Osteocyte (in vitro differentiated cells): Measurements from ENCODE around the gene PHF20. TPM values are rescaled to one million over a fixed set of nuclear protein-coding genes. Genes with fewer than 3 reads are reported as not detected.
"Not testable (repeated sequence)": the region's sequence is repeated elsewhere in the genome, so short reads cannot be mapped to it uniquely, and the experiment has no call there.

Experiments used
- DNase-seq: peaks from one replicate; pipeline ENCODE4 v3.0.0; 2021; ENCODE audit warnings: mixed read lengths; ENCODE audit not compliant: unreplicated experiment; ENCODE audit errors: extremely low spot score
- H3K27ac Mint-ChIP-seq: one replicate; pipeline ENCODE4 v1.8.0; 2021; ENCODE audit warnings: mild to moderate bottlenecking, mixed read lengths; ENCODE audit not compliant: unreplicated experiment
- H3K27me3 Mint-ChIP-seq: one replicate; pipeline ENCODE4 v1.8.0; 2021; ENCODE audit warnings: mixed read lengths; ENCODE audit not compliant: unreplicated experiment
- H3K36me3 Mint-ChIP-seq: one replicate; pipeline ENCODE4 v1.8.0; 2021; ENCODE audit warnings: mixed read lengths; ENCODE audit not compliant: unreplicated experiment
- H3K4me1 Mint-ChIP-seq: one replicate; pipeline ENCODE4 v1.8.0; 2021; ENCODE audit warnings: mixed read lengths; ENCODE audit not compliant: unreplicated experiment
- H3K4me3 Mint-ChIP-seq: one replicate; pipeline ENCODE4 v1.8.0; 2021; ENCODE audit warnings: mild to moderate bottlenecking, moderate library complexity, mixed read lengths; ENCODE audit not compliant: unreplicated experiment
- H3K9me3 Mint-ChIP-seq: one replicate; pipeline ENCODE4 v1.8.0; 2021; ENCODE audit warnings: mixed read lengths; ENCODE audit not compliant: unreplicated experiment
- CTCF ChIP-seq: fragments of 200-600 bp; sonication (generic); IDR thresholded peaks from 2 replicates; pipeline ENCODE4 v1.5.0; 2021; ENCODE audit warnings: antibody characterized with exemption, mild to moderate bottlenecking, moderate library complexity
- total RNA-seq: library from RNA; stranded (reverse); gene quantifications from 2 replicates; pipeline ENCODE4 v1.2.1, GENCODE V29; 2021

PHF20 gene
- total RNA-seq, 1 donor from 2014 or later, result 38.1 TPM

DNA sequence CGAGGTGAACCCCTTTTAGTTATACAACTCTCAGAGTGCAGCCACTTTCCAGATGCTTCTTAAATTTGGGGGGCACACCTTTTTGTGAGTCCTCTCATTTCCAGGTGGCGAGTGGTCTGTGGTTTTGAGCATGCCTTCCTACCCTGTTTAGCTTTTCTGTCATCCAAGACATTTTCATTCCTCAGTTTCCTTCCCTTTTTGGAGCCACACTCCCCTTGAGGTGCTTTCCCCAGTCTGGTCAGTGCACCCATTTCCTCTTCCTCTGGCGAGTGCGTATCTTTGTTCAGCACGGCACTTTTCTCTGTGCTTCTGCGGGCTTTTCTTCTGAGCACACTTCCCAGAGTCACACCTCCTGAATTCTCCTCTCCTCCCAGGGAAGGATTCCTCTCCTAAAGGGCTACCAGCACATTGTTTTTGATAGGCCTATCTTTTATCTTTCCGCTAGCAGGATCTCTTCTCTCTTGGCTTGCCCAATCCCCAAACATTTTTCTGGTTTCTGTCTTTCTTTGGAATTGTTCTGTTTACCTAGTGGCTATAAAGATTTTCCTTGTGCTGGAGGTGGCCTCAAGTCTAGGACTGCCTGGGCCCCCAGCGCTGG, 1.4 kb downstream of the PHF20 start:
- Mint-ChIP-seq H3K27me3 (no peaks in the 10 kb centered on the region), H3K4me3 (peak overlapping the region; percentile 89), H3K9me3 (no peaks in the 10 kb centered on the region), H3K27ac (peak overlapping the region; percentile 91), H3K36me3 (peaks cover 2% of the 10 kb centered on the region), H3K4me1 (peaks cover 58% of the 10 kb centered on the region)
- no peak for TF ChIP-seq CTCF
- DNase-seq, result no peak

DNA sequence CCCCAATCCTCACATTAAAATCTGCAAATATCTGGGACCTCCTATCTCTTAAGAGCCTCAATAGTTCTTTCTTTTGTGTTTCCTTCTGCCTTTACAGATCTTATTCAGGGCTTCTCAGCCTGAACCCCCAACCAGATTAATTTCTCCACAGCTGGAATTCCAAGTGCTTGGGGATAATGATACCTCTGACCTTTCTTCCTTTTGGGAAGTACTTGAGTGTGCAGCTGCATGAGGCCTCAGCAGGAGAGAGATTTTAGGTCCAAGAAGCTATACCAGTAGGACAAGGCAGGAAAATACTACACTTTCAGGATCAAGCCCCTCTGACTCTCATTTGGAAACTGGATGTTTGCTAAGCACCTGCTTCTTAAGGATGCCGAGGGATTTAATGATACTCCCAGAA, 2.6 kb downstream of the PHF20 start:
- Mint-ChIP-seq H3K27me3 (no peaks in the 10 kb centered on the region), H3K4me3 (peak overlapping the region; percentile 89), H3K27ac (peak overlapping the region; percentile 91), H3K36me3 (peaks cover 2% of the 10 kb centered on the region), H3K4me1 (peaks cover 46% of the 10 kb centered on the region), H3K9me3 (no peaks in the 10 kb centered on the region)
- no peak for TF ChIP-seq CTCF
- DNase-seq, result no peak

GRCh38 chr20:35776513-35777101, 4.8 kb downstream of the PHF20 start:
- DNase-seq, result no peak
- H3K4me1 Mint-ChIP-seq, result peaks cover 41% of the 10 kb centered on the region
- no peak for TF ChIP-seq CTCF
- no peaks in the 10 kb centered on the region for H3K9me3 Mint-ChIP-seq
- no peak overlapping the region for H3K27ac Mint-ChIP-seq
- no peak overlapping the region for H3K4me3 Mint-ChIP-seq
- H3K36me3 Mint-ChIP-seq, result peaks cover 2% of the 10 kb centered on the region
- no peaks in the 10 kb centered on the region for H3K27me3 Mint-ChIP-seq

DNA sequence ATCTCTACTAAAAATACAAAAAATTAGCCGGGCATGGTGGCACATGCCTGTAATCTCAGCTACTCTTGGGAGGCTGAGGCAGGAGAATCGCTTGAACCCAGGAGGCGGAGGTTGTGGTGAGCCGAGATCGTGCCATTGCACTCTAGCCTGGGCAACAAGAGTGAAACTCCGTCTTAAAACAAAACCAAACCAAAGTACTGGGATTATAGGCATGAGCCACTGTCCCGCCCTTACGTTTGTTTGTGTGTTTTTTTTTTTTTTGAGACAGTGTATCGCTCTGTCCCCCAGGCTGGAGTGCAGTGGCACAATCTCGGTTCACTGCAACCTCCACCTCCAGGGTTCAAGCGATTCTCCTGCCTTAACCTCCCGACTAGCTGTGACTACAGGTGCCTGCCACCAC, 12.0 kb downstream of the PHF20 start:
- DNase-seq, result not testable (repeated sequence)

GRCh38 chr20:35785541-35785940, 13.7 kb downstream of the PHF20 start:
- H3K9me3 Mint-ChIP-seq, H3K36me3 Mint-ChIP-seq, H3K4me1 Mint-ChIP-seq, DNase-seq, H3K4me3 Mint-ChIP-seq, H3K27ac Mint-ChIP-seq, H3K27me3 Mint-ChIP-seq: not testable (repeated sequence)

More for the DNA sequence above, 12.0 kb downstream of the PHF20 start:
- not testable (repeated sequence) for H3K27ac Mint-ChIP-seq, H3K9me3 Mint-ChIP-seq, H3K4me1 Mint-ChIP-seq, H3K27me3 Mint-ChIP-seq, H3K36me3 Mint-ChIP-seq, H3K4me3 Mint-ChIP-seq

DNA sequence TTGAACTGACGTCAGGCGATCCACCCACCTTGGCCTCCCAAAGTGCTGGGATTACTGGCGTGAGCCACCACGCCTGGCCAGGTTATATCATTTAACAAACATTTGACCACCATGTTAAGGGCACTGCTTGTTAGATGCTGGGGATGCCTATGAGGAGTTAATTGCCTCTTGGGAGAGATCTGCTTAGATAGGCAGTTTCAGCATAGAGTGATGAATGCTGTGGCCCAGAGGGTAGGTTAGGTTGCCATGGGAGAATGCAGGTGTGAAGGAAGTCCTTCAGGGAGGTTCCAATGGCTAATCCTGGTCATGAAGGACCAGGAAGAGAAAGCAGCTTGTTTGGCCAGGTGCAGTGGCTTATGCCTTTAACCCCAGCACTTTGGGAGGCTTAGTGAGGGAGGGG, 17.0 kb downstream of the PHF20 start:
- H3K27ac Mint-ChIP-seq, result no peak overlapping the region
- no peaks in the 10 kb centered on the region for H3K27me3 Mint-ChIP-seq
- peaks cover 4% of the 10 kb centered on the region for H3K4me1 Mint-ChIP-seq
- H3K4me3 Mint-ChIP-seq, result no peak overlapping the region
- peaks cover 3% of the 10 kb centered on the region for H3K36me3 Mint-ChIP-seq
- TF ChIP-seq CTCF, result no peak
- H3K9me3 Mint-ChIP-seq, result no peaks in the 10 kb centered on the region
- no peak for DNase-seq
